Measurements from ENCODE around the gene ZNF490.
"Not testable (repeated sequence)": the region's sequence is repeated elsewhere in the genome, so short reads cannot be mapped to it uniquely, and the experiment has no call there.

The ZNF490 gene

DNA sequence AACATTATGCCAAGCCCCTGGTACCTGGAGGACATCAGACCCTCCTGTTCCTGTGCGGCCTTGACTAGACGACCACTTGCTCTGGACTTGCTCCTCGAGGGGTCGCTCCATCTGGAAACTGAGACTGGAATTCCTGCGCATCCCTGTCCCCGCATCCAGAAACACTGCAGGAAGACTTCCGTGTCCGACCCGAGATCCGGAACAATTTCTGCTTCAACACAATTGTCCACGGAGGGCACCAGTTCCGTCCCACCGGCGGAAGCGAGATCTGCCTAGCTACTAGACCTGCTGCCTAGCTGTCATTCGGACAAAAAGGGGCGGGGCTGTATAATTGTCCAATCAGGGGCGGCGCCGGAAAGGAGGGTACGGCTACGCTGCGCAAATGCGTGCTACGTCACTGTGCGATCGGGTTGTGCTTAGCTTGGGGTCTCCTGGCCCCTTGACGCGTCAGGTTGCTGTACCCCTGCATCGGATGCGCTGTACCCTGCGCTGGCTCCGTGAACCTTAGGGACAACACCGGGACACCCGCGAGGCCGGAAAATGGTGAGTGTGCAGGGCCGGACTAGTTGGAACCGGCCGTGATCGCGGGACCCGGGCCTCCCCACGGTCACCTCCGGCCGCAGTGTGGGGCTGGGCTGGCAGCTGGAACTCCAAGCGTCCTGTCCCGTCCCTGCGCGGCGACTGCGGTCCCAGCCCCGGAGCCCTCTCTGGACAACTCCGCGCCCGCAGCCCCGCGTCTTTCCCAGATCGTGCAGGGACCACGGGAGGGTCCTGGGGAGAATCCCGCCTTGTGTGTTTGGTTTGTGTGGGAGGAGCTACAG lies at the start of gene ZNF490, which contains the start of gene ZNF791:
TSS of gene ZNF490 (minus strand) at position 274 of the 821 bp plus-strand sequence. CDS start at position 141, 133 bp downstream.
TSS of gene ZNF791 (plus strand) at position 381 of the 821 bp plus-strand sequence. CDS start at position 541, 160 bp downstream.
- peak; percentile 93 for DNase-seq (ENCODE audit: low read depth)

GRCh38 chr19:12657966-12658365 lies 47.4 kb upstream of the ZNF490 start:
- no peak for DNase-seq (ENCODE audit: low read depth)

DNA sequence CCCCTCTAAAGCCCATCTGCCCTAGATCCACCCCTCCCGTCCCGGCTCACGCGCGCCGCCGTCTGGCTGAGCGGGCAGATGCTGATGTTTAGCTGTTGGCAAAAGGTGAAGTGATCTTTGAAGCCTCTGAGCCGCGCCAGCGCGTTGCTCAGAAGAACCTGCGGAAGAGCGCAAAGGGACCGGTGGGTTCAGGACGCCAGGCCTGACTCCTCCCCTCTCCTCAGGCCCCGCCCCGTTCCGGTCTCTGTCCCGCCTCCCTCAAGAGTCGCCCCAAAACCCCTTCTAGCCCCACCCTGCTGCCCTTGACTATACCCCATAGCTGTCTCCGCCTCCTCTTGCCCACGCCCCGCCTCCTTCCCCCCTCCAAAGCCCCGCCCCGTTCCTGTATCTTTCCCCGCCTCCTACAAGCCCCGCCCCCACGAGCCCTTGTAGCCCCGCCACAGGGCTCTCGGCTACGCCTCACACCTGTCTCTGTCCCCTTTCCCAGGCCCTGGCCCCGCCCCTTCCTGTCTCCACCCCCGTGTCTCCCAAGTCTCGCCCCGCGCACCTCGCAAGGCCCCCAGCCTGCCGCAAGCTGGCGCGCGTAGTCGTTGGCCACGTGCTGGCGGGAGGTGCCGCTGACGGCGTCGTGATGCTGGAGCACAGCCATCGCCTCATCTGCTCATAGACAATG lies 46.4 kb upstream of the ZNF490 start:
- no peak for DNase-seq (ENCODE audit: low read depth)

GRCh38 chr19:12655546-12655945 lies 44.9 kb upstream of the ZNF490 start:
- no peak for DNase-seq (ENCODE audit: low read depth)

GRCh38 chr19:12652219-12652618 lies 41.6 kb upstream of the ZNF490 start:
- DNase-seq (ENCODE audit: low read depth): no peak

DNA sequence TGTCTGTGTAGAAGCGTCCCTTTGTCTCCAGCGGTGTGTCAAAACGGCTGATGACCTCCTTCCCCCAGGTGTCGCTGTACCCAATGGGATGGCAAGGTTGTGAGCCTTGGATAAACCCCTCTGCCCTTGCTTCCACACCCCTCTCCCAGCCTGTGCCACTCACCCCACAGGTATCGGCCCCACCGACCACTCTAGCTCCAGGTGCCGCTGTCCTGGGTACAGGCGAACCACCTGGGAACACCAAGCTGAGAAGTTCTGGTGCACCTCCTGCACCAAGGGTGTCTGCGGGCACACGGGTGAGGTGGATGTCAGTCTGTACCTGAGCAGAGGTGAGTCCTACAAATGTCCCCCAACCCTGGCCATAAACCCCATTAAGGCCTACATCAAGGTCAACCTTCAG lies 39.3 kb upstream of the ZNF490 start:
- no peak for DNase-seq (ENCODE audit: low read depth)

DNA sequence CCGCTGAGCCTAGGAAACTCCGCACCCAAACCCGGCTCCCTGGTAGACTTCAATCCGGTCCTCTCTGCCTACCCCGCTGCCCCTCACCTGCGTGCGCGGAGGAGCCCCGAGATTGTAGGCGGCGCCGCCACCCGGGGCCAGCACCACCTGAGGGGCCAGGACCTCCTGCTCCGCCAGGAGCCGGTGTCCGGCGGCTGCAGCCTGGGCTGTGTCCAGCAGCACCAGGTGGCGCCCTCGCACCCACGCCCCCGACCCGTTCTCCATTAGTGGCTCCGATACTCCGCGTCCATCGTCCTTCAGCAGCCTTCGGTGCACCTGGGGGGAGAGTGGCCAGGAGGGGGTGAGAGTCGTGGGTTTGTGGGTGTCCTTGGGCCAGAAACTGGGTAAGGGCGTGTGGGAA lies 37.5 kb upstream of the ZNF490 start:
- no peak for DNase-seq (ENCODE audit: low read depth)

GRCh38 chr19:12647490-12648071 lies 37.0 kb upstream of the ZNF490 start:
- DNase-seq (ENCODE audit: low read depth): no peak

- no peak for DNase-seq (ENCODE audit: low read depth)
Observed at GRCh38 chr19:12647047-12647446, 36.4 kb upstream of the ZNF490 start.

DNA sequence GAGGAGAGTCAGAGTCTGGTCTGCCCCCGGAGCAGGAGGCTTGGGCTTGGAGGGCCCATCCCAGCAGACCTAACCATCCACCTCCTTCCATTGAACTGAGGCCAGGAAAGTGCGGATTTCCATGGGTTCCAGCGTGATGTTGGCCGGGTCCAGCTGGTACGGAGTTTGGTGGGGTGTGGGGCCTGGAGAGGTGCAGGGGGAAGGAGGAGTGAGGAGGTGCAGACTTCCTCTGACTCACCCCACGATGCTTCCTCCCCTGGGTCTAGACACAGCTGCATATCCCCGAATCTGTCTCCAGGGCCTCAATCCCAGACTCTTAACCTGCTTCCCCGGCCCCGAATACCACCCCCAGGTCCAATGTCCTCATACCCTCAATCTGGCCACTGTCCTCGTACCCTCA lies 35.9 kb upstream of the ZNF490 start:
- no peak for DNase-seq (ENCODE audit: low read depth)

- DNase-seq (ENCODE audit: low read depth): not testable (repeated sequence)
Observed at GRCh38 chr19:12643716-12644115, 33.1 kb upstream of the ZNF490 start.

- DNase-seq (ENCODE audit: low read depth): no peak
Observed at GRCh38 chr19:12642506-12642905, 31.9 kb upstream of the ZNF490 start.

- DNase-seq (ENCODE audit: low read depth): no peak
Observed at GRCh38 chr19:12641456-12641855, 30.8 kb upstream of the ZNF490 start.

GRCh38 chr19:12639901-12640613 lies 29.4 kb upstream of the ZNF490 start:
- peak; percentile 82 for DNase-seq (ENCODE audit: low read depth)

DNA sequence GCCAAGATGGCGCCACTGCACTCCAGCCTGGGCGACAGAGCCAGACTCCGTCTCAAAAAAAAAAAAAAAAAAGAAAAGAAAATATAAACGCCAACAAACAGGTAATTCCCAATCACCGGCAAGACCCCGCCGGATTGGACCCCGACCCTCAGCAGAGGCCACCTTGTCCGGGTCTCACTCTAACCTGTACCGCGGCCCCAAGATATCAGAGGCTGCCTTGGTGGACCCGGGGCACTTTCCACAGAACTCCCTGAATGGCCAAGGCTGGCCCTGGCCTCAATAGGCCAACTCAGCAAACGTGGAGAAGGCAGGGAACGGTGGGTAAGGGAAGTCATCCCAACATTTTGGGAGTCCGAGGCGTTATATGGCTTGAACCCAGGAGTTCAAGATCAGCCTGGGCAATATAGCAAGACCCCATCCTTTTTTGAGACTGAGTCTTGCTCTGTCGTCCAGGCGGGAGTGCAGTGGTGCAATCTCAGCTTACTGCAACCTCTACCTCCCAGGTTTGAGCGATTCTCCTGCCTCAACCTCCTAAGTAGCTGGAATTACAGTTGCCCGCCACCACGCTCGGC lies 28.1 kb upstream of the ZNF490 start:
- DNase-seq (ENCODE audit: low read depth): no peak

GRCh38 chr19:12636631-12637030 lies 26.0 kb upstream of the ZNF490 start:
- DNase-seq (ENCODE audit: low read depth): no peak

DNA sequence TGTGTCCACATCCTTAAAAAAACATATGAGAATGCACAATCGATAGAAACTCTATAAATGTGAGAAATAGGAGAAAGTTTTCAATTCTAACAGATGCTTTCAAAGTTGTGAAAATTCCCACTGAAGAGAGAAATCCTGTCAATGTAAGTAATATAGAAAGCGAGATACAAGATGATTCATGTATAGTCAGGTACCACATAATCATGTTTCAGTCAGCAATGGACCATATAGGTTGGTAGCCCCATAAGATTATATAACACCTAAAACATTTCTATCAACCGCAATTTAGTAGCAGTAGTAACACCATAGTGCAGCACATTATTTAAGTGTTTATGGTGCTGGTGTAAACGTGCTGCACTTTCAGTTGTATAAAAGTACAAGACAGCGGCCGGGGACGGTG lies 18.6 kb upstream of the ZNF490 start:
- no peak for DNase-seq (ENCODE audit: low read depth)

DNA sequence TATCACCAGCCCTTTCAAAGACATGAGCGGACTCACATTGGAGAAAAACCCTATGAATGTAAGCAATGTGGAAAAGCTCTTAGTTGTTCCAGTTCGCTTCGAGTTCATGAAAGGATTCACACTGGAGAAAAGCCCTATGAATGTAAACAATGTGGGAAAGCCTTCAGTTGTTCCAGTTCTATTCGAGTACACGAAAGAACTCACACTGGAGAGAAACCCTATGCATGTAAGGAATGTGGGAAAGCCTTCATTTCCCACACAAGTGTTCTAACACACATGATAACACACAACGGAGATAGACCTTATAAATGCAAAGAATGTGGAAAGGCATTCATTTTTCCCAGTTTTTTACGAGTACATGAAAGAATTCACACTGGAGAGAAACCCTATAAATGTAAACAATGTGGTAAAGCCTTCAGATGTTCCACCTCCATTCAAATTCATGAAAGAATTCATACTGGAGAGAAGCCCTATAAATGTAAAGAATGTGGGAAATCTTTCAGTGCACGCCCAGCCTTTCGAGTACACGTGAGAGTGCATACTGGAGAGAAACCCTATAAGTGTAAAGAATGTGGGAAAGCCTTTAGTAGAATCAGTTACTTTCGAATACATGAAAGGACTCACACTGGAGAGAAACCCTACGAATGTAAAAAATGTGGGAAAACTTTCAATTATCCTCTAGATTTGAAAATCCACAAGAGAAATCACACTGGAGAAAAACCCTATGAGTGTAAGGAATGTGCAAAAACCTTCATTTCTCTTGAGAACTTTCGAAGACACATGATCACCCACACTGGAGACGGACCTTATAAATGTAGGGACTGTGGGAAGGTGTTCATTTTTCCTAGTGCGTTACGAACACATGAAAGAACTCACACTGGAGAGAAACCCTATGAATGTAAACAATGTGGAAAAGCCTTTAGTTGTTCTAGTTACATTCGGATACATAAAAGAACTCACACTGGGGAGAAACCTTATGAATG lies 17.7 kb upstream of the ZNF490 start:
- DNase-seq (ENCODE audit: low read depth): no peak

- DNase-seq (ENCODE audit: low read depth): no peak
Observed at GRCh38 chr19:12626958-12627357, 16.3 kb upstream of the ZNF490 start.

- no peak for DNase-seq (ENCODE audit: low read depth)
Observed at GRCh38 chr19:12623361-12624031, 12.9 kb upstream of the ZNF490 start.
